HFF-Myc (cell line): ENCODE measurements around the gene EXOC4.
"Not testable (repeated sequence)": the region's sequence is repeated elsewhere in the genome, so short reads cannot be mapped to it uniquely, and the experiment has no call there.

Experiments used
- DNase-seq: peaks from one replicate; pipeline ENCODE4 v3.0.0-alpha.2; 2011; ENCODE audit warnings: low read depth; ENCODE audit errors: extremely low read depth
- H3K4me3 ChIP-seq: replicated peaks from 2 replicates; pipeline ENCODE4 v1.5.1; 2011; ENCODE audit warnings: low read depth, mild to moderate bottlenecking, control low read depth, low read length
- CTCF ChIP-seq: IDR thresholded peaks from 2 replicates; pipeline ENCODE4 v1.5.1; 2012; ENCODE audit warnings: mild to moderate bottlenecking, low read depth, low read length, control low read depth; ENCODE audit errors: missing control alignments

EXOC4 gene

DNA sequence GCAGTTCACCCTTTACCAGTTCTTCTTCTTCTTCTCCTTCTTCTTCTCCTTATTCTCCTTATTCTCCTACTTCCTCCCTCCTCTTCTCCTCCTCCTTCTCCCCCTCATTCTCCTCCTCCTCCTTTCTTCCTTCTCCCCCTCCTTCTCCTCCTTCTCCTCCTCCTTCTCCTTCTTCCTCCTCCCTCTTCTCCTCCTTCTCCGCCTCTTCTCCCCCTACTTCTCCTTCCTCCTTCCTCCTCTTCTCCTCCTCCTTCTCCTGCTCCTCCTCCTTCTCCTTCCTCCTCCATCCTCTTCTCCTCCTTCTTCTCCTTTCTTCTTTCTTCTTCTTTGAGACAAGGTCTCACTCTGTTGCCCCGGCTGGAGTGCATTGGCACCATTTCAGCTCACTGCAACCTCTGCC lies 816.3 kb downstream of the EXOC4 start:
- H3K4me3 ChIP-seq, result no peak overlapping the region
- no peak for TF ChIP-seq CTCF
- no peak for DNase-seq

DNA sequence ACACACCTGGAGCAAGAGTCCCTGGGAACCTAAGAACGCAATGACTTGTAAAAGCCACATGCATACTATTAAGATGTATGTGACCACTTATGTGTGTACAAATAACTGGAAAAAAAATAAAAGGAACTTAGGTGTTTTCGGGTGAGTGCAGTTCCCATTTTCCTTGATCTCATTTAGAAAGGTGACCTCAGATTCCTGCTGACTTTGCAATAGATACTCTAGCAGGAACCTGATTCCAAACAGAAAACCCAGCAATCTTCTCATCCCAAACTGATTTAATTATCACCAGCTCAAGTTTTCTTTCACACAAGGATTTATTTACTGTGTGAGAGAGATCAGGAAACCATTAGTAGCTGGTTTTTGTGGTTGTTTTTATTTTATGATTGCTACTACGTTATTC lies 817.8 kb downstream of the EXOC4 start:
- TF ChIP-seq CTCF, result no peak
- DNase-seq, result no peak
- no peak overlapping the region for H3K4me3 ChIP-seq

- no peak overlapping the region for H3K4me3 ChIP-seq
- DNase-seq, result no peak
- no peak for TF ChIP-seq CTCF
These were observed 818.8 kb downstream of the EXOC4 start for GRCh38 chr7:134071355-134072331.

GRCh38 chr7:134073276-134073675 lies 820.4 kb downstream of the EXOC4 start:
- no peak overlapping the region for H3K4me3 ChIP-seq
- no peak for DNase-seq
- TF ChIP-seq CTCF, result no peak

DNA sequence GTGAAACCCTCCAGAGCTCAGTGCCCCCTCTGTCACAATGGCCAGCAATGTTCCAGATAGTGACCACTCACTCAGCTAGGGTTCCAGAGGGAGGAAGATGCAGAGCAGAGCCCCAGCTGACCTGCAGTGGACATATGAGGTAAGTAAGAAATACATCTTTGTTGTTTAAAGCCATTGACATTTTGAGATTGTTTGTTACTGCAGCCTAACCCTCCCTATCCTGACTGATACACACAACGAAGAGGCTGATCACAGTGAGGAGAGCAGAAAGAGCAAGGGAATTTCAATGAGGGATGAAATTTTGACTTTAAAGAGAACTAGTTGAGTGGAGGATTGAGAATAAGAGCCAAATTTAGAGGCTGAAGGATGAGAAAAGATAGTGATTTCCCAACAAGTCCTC lies 822.9 kb downstream of the EXOC4 start:
- DNase-seq, result no peak
- no peak overlapping the region for H3K4me3 ChIP-seq
- no peak for TF ChIP-seq CTCF

GRCh38 chr7:134077560-134077959 lies 824.7 kb downstream of the EXOC4 start:
- not testable (repeated sequence) for DNase-seq, H3K4me3 ChIP-seq

- TF ChIP-seq CTCF, result no peak
- DNase-seq, result no peak
- no peak overlapping the region for H3K4me3 ChIP-seq
These were observed 826.1 kb downstream of the EXOC4 start for GRCh38 chr7:134078991-134079390.
